GM21381 (cell line): ENCODE results near the gene GPRC5B.

Experiments used
- ATAC-seq: cut with Tn5 transposase; IDR thresholded peaks from one replicate; pipeline ENCODE4 v1.9.1; 2021; ENCODE audit warnings: mild to moderate bottlenecking, moderate library complexity; ENCODE audit not compliant: unreplicated experiment

GPRC5B gene, protein sequence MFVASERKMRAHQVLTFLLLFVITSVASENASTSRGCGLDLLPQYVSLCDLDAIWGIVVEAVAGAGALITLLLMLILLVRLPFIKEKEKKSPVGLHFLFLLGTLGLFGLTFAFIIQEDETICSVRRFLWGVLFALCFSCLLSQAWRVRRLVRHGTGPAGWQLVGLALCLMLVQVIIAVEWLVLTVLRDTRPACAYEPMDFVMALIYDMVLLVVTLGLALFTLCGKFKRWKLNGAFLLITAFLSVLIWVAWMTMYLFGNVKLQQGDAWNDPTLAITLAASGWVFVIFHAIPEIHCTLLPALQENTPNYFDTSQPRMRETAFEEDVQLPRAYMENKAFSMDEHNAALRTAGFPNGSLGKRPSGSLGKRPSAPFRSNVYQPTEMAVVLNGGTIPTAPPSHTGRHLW

DNA sequence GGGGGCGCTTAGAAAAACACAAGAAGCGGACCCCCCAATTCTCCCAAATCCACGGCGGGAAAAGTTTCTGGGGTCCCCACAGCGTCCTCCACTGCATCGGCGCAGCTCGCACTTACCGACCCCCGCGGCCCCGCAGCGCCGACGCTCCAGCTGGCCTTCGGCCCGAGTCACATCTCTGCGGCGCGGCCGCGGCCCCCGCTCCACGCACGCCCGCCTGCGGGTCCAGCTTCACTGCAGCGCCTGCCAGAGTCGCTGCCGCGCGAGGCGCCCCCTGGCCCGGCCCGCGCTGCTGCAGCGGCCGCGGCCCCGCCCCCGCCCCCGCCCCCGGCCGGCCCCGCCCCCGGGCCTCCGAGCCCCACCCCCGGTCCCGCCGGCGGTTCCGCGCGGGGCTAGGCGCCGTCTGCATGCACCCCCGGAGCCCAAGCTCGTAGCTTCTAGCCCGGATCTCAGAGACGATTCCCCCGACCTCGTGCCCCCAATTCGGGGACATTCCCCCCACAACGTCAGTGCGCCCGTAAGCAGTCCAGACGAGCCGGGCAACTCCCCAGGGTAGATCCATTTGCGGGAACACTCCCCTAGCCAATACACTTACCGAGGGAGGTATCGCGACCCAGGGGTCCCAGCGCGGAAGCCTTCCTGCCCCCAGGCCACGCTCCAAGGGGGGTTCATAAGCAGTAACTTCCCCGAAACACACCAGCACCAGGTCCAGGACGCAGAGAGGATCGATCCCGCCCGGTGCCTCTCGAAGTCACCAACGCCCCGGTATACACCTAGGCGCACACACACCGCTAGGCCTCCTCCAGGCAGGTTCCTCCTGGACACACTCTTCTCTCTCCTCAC lies at the start of gene GPRC5B:
Gene GPRC5B, minus strand, starts transcription at position 238 of the 840 bp plus-strand sequence. CDS start 12,003 bp downstream, outside the sequence.
- ATAC-seq, result no peak

DNA sequence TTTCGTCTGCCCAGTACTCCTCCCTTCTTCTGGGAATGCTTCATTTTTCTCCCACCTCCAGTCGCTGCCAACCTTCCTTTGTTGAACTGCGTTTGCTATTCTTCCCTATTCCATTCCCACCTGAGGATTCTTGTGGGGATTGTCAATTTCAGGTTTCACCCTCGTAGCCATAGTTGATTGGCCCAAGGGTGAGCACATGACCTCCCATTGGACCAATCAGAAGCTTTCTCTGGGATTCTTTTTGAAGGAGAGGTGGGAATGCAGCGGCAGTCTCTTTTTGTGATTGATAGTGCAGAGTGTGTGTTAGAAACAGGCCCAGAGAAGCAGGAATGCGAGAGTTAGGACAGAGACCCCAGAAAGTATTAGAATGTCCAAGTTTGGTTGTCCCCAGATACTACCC lies 49.1 kb upstream of the GPRC5B start:
- ATAC-seq, result no peak

DNA sequence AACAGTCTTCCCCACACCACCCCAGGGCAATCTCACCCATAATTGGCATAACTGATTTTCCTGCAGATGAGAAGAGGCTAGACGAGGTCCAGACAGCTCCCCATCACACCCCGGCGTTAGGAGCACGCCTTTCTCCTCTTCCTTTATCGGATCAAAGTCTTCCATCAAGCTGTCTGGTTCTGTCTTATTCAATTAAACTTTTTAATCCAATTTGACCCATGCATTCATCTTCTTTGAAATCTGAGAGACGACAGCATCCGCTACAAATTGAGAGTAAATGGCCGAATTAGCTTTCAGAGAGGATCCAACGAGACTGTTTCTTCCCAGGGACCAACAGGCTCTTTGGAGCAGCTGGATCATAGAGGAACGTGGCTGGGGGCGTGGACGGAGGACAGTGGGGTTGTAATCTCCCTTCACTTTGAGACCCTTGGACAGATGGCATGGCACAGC lies 44.4 kb upstream of the GPRC5B start:
- ATAC-seq, result no peak

DNA sequence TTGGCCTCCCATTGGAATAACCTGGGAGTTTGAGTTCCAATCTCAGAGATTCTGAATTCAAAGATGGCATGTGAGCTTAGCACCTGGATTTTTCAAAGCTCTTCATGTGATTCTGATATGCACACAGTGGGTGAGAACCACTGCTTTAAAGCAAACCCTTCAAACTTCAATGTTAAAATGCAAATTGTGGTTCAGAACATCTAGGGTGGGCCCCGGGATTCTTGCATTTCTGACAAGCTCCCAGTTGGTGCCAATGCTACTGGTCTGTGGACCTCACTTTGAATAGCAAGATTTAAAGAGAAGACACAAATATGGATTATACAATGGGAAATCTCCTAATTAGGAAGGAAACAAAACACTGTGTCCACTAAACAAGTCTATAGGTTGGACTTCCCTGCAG lies 43.8 kb upstream of the GPRC5B start:
- ATAC-seq, result no peak

DNA sequence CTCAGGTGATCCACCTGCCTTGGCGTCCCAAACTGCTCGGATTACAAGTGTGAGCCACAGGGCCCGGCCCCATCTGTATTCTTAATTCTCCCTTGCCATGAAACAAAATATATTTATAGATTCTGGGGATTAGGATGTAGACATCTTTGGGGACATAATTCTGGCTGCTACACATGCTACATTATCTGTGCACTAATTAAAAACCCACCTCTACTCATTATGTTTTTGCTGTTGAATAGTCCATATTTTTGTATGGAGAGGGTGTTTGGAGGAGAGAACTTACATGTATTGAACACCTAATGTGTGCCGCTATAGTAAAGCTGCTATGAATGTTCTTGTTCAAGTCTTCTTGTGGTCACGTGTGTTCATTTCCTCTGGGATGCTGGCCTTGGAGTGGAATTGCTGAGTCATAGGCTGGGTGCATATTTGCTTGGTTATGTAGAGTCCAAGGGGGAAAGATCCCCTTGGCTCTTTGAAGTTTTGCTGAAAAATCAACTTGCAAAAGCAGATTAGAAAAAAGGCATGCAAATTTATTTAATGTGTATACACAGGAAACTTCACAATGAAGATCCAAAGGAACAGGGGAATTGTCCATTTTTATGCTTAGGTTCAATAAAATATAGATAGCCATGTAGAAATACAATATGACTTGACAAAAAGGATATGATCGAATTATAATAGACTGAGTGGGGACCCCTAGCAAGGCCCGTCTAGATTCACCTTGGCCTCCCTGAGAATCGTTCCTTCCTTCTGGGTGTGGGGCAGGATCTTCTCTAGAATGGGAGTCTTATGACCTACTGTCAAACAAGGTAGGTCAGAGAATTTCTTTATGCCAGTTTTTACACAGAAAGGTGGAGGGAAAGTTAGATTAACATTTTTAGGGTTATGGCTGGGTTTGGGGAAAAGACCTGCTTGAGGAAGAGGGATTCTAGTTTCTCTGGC lies 42.1 kb upstream of the GPRC5B start:
- ATAC-seq, result no peak

DNA sequence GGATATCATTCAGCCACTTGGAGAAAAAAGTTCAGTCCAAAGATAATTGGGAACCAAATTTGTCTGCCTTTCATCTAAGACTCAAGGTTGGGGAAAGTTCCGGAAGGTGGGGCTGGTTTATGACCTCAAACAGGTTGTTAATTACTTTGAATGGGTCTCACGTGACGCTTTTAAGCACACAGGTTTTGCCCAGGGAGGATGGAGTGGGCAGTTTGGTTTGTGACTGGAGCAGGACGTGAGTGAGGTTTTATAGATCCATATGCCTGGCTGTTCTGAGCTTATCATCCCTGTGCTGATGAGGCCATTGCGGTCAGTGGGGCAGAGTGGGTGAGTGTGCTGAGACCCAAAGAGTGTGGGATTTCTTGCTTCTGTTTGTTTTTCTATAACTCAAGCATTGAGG lies 38.7 kb upstream of the GPRC5B start:
- ATAC-seq, result no peak

DNA sequence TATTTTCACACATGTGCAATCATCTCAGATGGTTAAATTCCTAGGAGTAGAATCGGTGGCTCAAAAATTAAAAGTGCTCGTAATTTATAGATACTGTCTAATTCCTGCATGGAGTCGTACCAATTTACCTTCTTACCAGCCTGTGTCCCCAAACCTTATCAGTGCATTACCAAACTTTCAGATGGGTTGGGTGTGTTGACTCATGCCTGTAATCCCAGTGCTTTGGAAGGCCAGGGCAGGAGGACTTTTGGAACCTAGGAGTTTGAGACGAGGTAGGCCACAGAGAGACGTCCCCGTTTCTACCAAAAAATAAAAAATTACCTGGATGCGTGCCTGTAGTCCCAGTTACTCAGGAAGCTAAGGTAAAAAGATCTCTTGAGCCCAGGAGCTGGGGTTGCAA lies 34.5 kb upstream of the GPRC5B start:
- no peak for ATAC-seq

DNA sequence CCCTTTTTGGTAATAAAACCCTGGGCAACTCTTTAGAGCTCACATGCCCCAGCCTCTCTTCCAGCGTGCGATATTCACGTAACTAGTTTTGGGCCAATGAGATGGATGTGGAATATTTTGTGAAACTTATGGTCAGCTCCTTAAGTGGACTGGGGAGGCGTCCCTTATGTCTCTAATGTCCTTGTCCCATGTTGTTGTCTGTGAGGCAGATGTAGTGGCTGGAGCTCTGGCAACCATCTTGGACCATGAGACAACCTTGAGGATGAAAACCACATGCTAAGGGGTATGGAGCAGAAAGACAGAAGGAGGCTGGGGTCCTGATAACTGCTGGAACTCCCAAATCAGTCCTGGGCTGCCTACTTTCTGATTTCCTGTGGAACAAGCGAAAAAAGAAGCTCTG lies 31.4 kb upstream of the GPRC5B start:
- ATAC-seq, result no peak

DNA sequence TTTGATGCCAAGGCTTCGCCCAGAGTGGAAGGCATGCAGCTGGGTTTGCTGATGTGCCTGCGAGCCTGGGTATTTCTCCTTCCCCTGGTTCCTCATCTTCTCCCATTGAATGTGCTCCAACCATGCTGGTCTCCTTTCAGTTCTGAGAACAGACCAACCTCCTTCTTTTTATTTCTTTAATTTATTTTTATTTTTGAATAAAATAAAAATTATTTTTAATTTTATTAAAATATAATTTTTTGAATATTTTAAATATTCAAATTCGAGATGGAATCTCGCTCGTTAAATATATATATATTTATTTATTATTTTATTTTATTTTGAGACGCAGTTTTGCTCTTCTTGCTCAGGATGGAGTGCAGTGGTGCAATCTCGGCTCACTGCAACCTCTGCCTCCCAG lies 30.2 kb upstream of the GPRC5B start:
- no peak for ATAC-seq

DNA sequence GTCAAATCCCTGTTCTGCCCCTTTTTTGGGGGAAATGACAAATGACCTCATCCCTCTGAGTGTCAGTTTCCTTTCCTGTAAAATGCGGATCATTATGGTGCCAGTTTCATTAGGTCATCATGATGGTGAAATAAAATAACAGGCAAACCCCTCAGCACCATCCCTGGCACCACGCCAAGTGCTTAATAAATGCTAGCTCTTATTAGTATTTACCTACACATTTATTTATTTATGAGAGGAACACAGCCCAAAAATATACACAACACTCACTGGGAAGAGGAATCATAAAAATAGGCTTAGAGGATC lies 28.6 kb upstream of the GPRC5B start:
- no peak for ATAC-seq

DNA sequence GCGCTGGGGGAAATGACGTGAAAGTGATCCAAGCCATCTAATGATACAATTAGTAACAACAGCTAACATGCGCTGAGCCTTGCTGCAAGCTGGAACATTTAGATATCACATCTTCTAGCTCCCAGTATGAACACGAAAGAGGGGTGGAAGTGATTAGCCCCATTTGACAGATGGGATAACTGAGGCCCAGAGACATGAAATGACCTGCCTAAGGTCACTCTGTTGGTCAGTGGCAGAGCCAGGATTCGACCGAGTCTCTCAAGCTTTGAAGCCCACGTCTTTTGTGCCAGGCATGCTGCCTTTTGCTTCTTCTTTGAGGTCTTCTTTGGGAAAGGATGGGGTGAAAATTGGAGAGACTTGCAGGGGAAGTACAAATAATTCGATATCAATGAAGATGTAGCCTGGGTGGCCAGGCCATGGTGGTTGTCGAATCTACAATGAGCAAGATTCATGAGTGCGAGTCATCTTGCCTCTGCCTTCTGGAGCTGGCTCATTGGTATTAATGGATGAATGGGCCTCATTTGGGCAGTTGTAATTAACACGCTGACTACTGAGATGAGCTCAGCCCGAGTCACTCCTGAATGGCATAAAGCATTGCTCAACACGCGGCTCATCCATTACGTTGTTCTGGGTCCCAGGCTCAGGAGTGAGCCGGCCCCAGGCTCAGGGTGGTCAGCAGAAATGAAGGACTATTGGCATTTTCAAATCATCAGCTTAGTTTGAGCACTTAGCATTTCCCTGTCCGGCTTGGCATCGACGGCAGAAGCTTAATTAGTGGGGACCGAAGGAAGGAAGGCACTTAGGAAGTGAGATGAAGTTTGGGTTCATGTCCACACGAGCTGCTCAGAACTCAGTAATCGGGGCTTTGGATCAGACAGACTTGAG lies 28.0 kb upstream of the GPRC5B start:
- ATAC-seq, result no peak

DNA sequence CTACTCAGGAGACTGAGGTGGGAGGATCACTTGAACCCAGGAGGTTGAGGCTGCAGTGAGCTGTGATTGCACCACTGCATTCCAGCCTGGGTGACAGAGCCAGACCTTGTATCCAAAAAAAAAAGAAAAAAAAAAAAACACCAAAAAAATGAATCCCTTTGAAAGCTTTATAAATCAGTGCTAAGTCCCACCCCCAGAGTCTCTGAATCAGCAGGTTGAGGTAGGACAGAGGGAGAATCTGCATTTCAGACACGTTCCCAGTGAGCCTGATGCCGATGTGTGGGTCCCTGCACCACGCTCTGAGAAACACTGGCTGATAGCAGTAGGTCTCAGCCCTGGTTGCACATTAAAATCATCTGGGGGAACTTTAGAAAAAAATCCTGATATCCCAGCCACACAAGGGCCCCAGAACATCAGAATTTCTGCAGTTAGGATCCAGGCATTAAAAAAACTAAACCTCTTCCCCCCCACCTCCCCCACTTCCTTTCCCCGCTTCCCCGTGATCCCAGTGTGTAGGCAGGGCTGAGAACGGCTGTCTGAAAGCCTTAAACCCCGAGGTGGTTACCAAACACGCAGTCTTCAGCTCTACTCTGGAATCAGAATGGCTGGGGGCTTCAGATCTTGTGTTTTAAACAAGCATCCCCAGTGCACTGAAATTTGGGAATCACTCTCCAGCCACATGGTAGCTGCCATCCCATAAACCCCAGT lies 27.3 kb upstream of the GPRC5B start:
- no peak for ATAC-seq

DNA sequence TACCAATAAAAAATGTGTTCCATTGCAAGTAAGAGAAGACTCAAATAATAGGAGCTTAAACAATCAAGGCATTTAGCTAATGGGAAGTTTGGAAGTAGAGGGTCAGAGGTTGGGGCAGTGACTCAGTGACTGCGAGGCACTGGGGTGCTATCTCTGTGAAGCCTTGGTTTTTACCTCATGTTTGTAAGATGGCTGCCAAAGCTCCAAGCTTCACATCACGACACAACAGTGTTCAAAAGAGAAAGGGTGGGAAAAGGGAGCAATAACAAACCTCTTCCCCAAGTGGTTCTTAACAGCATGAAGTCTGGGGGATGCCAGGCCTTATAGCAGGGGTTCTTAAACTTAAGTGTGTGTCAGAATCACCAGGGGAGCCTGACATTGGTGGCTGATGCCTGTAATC lies 26.6 kb upstream of the GPRC5B start:
- ATAC-seq, result no peak

DNA sequence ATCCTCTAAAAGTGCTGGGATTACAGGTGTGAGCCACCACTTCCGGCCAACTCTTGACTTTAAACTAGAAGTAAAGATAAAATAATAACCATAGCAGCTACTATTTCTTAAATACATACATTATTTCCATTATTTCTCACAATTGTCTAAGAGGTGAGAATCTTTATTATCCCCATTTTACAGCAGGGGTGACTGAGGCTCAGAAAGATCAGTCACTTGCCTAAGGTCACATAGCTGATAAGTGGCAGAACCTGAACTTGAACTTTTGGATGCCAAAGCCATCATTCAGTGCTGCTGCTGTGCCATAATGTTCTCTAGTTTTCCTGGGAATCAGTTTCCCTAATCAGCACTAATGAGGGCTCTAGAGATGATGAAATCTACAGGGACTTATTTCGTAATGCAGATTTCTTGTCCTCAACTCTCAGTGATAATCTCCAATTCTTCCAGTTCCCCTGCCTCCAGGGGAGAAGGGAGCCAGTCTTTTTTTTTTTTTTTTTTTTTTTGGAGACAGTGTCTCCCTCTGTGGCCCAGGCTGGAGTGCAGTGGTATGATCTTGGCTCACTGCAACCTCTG lies 25.2 kb upstream of the GPRC5B start:
- no peak for ATAC-seq

DNA sequence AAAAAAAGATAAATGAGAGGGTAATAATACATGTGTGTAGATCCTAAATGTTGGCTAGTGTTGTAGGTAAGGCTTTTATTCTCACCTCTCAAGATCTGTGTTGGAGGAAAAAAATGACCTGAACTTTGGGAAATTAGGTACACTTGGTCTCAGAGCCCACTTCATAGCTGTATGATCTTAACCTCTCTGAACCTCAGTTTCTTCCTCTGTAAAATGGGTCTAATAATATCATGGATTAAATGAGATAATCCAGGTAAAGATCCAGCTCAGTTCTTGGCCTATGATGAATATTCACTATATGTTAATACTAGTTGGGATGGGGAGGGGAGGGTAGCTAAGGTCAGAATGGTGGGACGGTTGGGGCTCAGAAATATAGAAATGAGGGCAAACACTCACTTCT lies 24.3 kb upstream of the GPRC5B start:
- ATAC-seq, result no peak

DNA sequence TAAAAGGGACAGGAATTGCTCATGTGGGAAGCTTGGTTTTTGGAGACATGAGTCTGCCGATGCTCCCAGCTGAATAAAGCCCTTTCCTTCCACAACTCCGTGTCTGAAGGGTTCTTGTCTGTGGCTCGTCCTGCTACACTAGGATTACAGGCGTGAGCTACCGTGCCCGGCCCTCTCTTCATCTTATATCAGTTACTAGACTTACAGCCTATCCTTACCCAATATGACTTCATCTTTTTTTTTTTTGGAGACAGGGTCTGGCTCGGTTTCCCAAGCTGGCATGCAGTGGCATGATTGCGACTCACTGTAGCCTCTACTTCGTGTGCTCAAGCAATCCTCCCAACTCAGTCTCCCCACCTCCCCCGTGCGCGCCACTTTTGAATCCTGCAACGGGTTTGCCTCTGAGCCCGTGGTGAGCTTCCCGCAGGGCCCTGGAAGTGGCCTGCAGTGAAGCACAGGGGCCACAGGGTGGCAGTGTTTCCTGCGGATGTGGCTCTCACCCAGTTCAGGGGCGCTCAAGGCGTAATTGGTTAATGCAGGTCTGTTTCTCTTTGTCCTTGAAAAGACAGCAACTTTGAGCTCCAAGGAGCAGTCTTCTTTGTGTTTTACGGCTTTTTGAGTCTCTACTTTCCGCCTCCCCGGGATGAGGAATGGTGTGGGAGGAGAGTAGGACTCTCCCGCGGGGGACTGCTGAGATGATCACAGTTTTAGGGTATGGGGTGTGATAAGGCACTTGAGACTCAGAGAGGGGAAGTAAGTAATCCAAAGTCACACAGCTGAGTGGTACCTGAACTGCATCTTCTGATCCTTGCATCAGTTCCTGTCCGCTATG lies 22.7 kb upstream of the GPRC5B start:
- peak; percentile 93 for ATAC-seq

DNA sequence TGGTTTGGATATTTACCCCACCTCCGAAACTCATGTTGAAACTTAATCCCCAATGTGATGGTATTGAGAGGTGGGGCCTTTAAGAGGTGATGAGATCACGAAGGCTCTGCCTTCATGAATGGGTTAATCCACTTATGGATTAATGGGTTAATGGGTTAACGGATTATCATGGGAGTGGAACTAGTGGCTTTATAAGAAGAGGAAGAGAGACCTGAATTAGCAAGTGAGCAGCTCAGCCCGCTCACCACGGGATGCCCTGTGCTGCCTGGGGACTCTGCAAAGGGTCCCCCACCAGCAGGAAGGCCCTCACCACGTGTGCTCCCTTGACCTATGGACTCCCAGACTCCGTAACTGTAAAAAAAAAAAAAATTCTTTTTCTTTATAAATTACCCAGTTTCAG lies 16.5 kb upstream of the GPRC5B start:
- ATAC-seq, result no peak

DNA sequence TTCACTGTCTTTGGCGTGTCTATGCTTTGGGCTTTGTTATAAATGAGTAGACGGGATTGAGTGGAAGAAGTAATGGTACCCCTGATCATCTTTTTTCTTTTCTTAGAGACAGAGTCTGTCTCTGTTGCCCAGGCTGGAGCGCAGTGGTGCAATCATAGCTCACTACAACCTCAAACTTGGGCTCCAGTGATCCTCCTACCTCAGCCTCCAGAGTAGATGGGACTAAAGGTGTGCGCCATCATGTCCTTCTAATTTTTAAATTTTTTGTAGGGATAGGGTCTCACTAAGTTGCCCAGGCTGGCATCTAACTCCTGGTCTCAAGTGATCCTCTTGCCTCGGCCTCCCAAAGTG lies 14.9 kb upstream of the GPRC5B start:
- ATAC-seq, result no peak
